Stimulated activated CD4-positive, alpha-beta T cell treated with anti-CD3 and anti-CD28 coated beads, Interleukin-1b, Interleukin-23, amount 100 ng/mL, for 1 hour (primary cell): ENCODE results near the gene ITM2C.

Experiments
- DNase-seq, 2 donors: peaks; one replicate each; pipeline ENCODE4 v3.0.0-alpha.2; 2020; ENCODE audit warnings: low read depth in 2 of 2

ITM2C gene, protein sequence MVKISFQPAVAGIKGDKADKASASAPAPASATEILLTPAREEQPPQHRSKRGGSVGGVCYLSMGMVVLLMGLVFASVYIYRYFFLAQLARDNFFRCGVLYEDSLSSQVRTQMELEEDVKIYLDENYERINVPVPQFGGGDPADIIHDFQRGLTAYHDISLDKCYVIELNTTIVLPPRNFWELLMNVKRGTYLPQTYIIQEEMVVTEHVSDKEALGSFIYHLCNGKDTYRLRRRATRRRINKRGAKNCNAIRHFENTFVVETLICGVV

DNA sequence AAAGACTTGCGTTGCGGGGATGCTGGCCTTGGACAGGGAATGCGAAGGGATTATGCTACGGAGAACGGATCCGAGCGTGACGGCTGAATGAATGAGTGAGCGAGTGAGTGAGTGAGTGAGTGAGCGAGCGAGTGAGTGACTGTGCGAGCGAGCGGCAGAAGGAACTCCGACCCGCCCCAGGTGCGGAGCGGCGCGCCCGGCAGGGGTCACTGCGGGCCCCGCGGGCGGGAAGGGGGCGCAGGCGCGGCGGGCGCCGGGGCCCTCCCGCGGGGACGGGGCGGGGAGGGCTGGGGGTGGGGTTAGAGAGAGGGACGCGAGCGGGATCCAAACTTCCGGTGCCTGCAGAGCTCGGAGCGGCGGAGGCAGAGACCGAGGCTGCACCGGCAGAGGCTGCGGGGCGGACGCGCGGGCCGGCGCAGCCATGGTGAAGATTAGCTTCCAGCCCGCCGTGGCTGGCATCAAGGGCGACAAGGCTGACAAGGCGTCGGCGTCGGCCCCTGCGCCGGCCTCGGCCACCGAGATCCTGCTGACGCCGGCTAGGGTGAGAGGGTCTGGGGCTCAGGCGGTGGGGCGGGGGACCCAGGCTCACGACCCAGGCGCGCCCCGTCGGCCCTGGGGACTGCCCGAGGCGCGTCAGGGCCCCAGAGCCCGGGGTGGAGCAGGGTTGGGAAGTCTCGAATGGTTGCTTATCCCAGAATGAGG is at the start of gene ITM2C:
Gene ITM2C, plus strand, starts transcription at position 338 of the 702 bp plus-strand sequence. Its CDS starts 84 bp downstream, at position 422.
- DNase-seq = peak; percentile 31 to 54

- no peak for DNase-seq
These were observed 49.7 kb upstream of the ITM2C start for GRCh38 chr2:230815088-230815487.

DNA sequence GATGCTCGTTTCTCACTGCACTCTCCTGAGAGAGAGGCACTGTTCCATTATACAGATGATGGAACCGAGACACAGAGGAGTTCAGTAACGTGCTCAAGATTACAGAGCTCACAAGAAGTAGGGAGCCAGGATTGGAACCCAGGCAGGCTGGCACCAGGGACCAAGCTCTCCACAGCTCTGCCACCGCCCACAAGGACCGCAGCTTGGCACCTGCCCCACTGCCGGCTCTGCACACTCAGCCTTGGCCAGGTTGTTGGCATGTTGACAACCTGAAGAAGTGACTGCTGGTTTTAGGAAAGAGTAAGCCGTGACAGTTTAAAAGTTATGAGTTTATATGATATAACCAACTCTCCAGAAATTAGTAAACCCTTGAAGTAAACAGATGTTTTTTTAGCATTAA is 48.0 kb upstream of the ITM2C start:
- no peak for DNase-seq

DNA sequence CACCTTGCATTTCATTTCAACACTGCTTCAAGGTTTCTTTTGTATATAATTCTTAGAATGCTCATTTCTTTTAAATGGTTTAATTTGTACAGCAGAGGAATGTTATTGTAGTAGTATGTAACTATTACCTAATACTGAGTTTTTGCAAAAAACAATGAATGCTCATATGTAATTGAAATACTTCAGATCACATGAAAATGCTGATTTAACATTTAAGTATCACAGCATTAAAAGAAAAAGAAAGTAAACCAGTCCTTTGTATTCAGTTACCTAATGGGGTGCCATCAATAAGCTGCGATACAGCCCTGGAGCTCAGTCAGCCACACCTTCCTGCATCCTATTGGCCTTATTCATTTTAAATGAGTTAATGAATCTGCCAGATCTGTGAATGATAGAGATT is 45.3 kb upstream of the ITM2C start:
- no peak for DNase-seq

- no peak for DNase-seq
These were observed 43.3 kb upstream of the ITM2C start for GRCh38 chr2:230821261-230821990.

GRCh38 chr2:230821991-230822520 is 42.7 kb upstream of the ITM2C start:
- DNase-seq = no peak

GRCh38 chr2:230823264-230823964 is 41.3 kb upstream of the ITM2C start:
- DNase-seq = no peak

DNA sequence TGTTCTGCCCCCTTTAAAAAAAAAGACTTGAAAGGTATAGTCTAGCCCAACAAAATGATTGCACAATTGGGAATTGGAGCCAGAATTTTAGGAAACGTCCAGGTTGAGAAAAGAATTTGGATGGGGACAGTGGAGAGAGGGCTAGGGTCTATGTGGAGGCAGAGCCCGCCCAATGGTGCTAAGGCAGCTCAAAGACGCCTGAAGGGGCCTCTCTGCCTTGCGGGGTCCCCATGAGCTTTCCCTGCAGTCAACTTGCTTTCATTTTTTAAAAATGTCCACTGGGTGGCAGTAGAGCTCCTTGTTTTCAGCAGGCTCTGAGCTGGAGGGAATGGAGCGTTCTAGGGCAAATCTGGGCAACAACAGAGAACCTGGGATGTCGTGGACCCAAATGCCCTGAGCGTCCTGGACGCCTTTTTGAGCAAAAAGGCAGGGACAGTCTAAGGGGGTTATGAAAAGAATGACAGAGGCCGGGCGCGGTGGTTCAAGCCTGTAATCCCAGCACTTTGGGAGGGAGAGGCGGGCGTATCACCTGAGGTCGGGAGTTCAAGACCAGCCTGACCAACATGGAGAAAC is 40.2 kb upstream of the ITM2C start:
- peak in 1 of 2 donors; percentile 8 for DNase-seq

DNA sequence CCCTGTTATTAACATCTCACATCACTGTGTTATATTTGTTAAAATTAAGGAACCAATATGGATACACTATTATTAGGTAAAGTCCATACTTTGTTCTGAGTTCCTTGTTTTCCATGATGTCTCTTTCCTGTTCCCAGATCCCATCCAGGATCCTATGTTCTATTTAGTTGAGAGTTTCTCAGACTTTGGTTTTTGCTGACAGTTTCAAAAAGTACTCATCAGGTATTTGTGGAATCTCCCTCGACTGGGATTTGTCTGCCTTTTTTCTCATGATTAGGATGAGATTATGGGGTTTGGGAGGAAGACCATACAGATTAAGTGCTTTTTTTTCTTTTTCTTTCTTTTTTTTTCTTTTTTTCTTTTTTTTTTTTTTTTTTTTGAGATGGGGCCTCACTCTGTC is 39.4 kb upstream of the ITM2C start:
- DNase-seq = no peak

- no peak for DNase-seq
These were observed 36.9 kb upstream of the ITM2C start for GRCh38 chr2:230827774-230828271.

- DNase-seq = no peak
These were observed 36.3 kb upstream of the ITM2C start for GRCh38 chr2:230828272-230828961.

- no peak for DNase-seq
These were observed 35.4 kb upstream of the ITM2C start for GRCh38 chr2:230829293-230829692.

GRCh38 chr2:230829959-230830358 is 34.8 kb upstream of the ITM2C start:
- no peak for DNase-seq

GRCh38 chr2:230830428-230830827 is 34.3 kb upstream of the ITM2C start:
- DNase-seq = no peak

GRCh38 chr2:230840301-230840700 is 24.4 kb upstream of the ITM2C start:
- no peak for DNase-seq

DNA sequence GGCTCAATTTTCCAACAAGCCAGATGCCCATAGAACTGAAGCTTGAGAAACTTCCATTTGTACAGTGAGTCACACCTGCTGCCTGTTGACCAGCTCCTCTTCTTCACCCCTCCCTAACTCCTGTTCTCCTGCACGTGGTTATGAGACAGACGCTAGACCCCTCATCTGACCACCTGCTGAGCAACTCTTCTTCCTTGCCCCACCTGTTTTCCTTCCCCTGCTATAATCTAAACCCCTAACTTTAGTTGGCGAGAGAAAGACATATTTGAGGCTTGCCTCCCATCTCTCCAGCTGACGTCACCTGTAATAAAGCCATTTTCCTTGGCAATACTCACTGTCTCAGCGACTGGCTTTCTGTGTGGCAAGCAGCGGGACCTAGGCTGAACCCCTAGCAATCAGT is 22.3 kb upstream of the ITM2C start:
- no peak for DNase-seq

GRCh38 chr2:230843132-230843531 is 21.6 kb upstream of the ITM2C start:
- DNase-seq = no peak

DNA sequence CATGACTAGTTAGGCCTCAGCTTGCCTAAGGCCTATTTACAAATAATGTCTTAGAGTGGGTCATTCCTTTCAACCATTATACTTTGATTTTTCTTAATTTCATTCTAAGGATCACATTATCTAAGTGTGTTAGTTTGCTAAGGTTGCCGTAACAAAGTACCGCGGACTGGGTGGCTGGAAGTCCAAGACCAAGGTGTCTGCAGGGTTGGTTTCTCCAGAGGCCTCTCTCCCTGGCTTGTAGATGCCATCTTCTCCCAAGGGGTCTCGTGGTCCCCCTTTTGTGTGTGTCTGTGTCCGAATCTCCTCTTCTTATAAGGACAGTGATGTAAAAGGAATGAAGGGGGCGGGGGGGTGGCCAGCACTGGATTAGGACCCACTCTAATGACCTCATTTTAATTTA is 18.4 kb upstream of the ITM2C start:
- no peak for DNase-seq

DNA sequence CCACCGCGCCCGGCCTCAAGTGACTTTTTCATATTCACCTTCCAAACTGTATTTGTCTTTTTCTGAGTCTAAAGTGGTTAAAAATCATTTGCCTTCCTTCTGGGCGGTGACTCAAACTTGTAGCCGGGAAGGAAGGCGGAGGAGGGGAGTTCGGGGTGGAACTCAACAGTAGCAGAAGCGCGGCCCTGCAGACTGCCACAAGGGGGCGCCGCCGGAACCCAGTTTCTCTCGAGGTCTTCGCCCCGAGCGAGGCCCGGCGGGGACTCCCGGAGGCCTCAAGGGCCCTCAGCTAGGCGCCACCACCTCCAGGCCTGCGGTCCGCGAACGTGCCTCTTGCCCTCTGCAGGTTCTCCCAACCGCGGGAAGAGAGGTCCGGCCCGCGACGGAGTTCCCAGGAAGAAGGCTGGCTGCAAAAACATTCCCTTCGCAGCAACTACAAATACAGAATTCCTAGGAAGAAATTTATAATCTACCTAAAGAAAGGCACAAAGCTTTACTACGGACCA is 16.8 kb upstream of the ITM2C start:
- DNase-seq = peak; percentile 67 to 94

- DNase-seq = peak; percentile 31 to 58
These were observed 14.9 kb upstream of the ITM2C start for GRCh38 chr2:230849633-230850357.
